ENCODE measurements around the gene DUS3L.

The DUS3L gene

GRCh38 chr19:5803752-5804515 lies 13.0 kb upstream of the DUS3L start:
- peak; percentile 87 for TF ChIP-seq CTCF (IDR thresholded peaks at IDR 0.05; ENCODE audit: low read depth, low read length)
- peak; percentile 37 for DNase-seq (ENCODE audit: extremely low read depth, low read depth)

DNA sequence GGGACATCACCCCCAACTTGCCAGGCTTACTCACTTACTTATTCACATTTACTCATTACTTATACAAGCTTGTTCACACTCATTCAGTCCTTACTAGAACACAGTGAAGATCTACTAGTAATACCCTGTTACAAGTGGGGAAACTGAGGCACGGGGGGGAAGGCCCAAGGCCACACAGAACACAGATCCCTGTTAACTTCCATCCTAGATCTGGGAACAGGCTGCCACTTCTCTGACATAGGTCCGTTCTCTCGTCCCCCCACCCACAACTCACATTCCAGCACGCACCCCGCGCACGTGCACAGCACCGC lies 12.4 kb upstream of the DUS3L start:
- no peak for TF ChIP-seq CTCF (IDR thresholded peaks at IDR 0.05; ENCODE audit: low read depth, low read length)
- no peak for DNase-seq (ENCODE audit: extremely low read depth, low read depth)

DNA sequence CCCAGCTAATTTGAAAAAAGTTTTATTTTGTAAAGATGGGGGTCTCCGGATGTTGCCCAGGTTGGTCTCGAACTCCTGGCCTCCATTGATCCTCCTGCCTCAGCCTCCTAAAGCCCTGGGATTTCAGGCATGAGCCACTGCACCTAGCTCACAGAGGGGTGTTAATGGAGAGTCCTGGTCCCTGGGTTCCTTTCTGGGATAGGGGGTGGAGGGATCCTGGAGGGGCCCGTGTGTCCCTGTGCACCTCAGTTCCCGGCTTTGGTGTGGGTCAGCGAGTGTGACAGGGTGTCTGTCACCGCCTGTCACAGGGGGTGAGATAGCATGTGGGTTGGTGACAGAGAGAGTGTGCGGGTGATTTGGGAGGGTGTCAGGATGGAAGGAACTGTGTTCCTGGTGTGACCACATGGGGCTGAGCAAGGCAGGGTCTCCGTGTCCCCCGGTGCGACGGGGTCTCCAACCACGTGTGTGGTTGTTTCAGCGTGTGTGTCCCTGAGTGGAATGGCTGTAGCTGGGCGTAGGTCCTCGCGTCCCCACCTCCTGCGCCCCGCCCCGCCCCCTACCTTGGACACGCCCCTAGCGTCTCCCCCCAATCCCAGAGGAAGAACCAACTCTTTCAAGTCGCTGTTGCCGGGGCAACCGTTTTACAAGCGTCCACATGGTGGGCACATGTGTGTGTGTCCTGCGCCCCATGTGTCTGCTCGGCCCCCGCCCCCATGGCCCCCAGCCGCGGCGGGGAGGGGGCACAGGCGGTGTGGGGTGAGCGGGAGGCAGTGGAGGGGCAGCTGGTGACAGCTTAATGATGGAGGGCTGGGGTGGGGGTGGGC lies 11.0 kb upstream of the DUS3L start:
- no peak for TF ChIP-seq CTCF (IDR thresholded peaks at IDR 0.05; ENCODE audit: low read depth, low read length)
- DNase-seq (ENCODE audit: extremely low read depth, low read depth), result no peak

GRCh38 chr19:5800361-5801270 lies 9.7 kb upstream of the DUS3L start:
- DNase-seq (ENCODE audit: extremely low read depth, low read depth), result no peak
- no peak for TF ChIP-seq CTCF (IDR thresholded peaks at IDR 0.05; ENCODE audit: low read depth, low read length)

DNA sequence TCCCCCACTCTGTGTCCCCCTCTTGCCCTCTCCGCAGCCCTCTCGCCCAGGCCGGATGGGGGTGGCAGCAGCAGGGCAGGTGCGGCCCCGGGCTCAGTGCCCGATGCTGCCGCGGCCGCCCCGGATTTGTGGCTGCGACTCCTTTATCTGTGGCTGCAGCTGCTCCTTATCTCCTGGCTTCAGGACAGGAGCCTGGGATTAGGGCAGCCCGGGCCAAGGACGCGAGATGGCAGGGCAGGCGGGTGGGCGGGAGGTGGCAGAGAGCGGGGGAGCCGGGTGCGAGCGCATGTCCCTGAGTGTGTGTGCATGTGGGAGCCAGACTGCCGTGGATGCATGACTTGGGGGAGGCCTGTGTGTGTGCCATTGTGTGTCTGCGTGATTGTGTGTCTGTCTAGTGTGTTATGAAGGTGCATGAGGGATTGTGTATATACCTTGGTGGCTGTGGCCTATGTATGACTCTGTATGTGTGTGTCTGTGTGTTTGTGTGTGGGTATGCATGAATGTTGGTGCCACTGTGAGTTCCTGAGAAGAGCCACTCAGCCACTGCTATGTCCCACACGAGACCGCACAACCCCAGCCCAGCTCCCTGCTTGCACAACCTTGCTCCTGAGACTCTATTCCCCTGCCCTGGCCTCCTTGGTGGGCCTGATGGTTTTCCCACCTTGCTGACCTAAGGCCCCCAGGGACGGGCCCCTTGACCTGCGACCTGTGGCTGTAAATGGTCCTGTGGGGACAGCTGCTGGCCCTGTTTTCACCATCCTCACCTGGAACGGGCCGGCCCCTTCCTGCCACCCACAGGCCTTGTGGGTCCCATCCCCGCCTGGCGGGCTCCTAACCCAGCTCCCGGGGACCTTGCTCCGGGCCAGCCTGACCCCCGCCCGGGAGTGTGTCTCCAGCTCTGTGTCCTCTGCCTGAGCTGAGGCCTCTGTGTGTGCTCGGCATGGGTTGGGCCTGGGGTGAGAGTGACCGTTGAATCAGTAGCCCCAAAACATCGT lies 8.6 kb upstream of the DUS3L start:
- DNase-seq (ENCODE audit: extremely low read depth, low read depth), result no peak
- TF ChIP-seq CTCF (IDR thresholded peaks at IDR 0.05; ENCODE audit: low read depth, low read length), result no peak

DNA sequence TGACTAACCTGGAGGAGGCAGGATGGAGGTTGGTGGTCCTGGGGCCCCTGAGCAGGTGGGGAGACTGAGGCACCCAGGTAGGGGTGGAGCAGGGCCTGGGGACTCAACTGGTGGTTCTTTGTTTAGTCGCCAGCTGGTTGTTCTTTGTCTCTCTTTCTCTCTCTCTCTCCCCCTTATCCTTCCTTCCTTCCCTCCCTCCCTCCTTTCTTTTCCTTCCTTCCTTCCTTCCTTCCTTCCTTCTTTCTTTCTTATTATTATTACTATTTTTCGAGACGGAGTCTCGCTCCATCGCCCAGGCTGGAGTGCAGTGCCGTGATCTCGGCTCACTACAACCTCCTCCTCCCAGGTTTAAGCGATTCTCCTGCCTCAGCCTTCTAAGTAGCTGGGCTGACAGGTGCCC lies 7.3 kb upstream of the DUS3L start:
- no peak for DNase-seq (ENCODE audit: extremely low read depth, low read depth)
- no peak for TF ChIP-seq CTCF (IDR thresholded peaks at IDR 0.05; ENCODE audit: low read depth, low read length)
